Measurements from ENCODE around the gene CDK5RAP2. TPM values are rescaled to one million over a fixed set of nuclear protein-coding genes. Genes with fewer than 3 reads are reported as not detected.

Gene CDK5RAP2
- total RNA-seq, 1 donor from 2014 or later, result 50.8 TPM

- Mint-ChIP-seq H3K4me3 (ENCODE audit: unreplicated experiment) (no peak overlapping the region), H3K9me3 (ENCODE audit: unreplicated experiment) (no peaks in the 10 kb centered on the region), H3K27me3 (ENCODE audit: unreplicated experiment) (peaks cover 2% of the 10 kb centered on the region), H3K36me3 (ENCODE audit: low read depth, unreplicated experiment) (peaks cover 43% of the 10 kb centered on the region), H3K27ac (ENCODE audit: unreplicated experiment) (no peak overlapping the region), H3K4me1 (ENCODE audit: unreplicated experiment) (no peaks in the 10 kb centered on the region)
- DNase-seq (ENCODE audit: low spot score), result no peak
- TF ChIP-seq CTCF (IDR thresholded peaks at IDR 0.05; ENCODE audit: unreplicated experiment), result no peak
Observed at GRCh38 chr9:120405134-120405533, 174.8 kb downstream of the CDK5RAP2 start.

GRCh38 chr9:120403543-120403856 lies 176.5 kb downstream of the CDK5RAP2 start:
- no peak for DNase-seq (ENCODE audit: low spot score)
- Mint-ChIP-seq H3K4me3 (ENCODE audit: unreplicated experiment) (no peak overlapping the region), H3K9me3 (ENCODE audit: unreplicated experiment) (no peaks in the 10 kb centered on the region), H3K36me3 (ENCODE audit: low read depth, unreplicated experiment) (peaks cover 34% of the 10 kb centered on the region), H3K4me1 (ENCODE audit: unreplicated experiment) (no peaks in the 10 kb centered on the region), H3K27ac (ENCODE audit: unreplicated experiment) (no peak overlapping the region), H3K27me3 (ENCODE audit: unreplicated experiment) (peaks cover 2% of the 10 kb centered on the region)
- no peak for TF ChIP-seq CTCF (IDR thresholded peaks at IDR 0.05; ENCODE audit: unreplicated experiment)

- Mint-ChIP-seq H3K27ac (ENCODE audit: unreplicated experiment) (no peak overlapping the region), H3K36me3 (ENCODE audit: low read depth, unreplicated experiment) (peaks cover 31% of the 10 kb centered on the region)
- DNase-seq (ENCODE audit: low spot score), result no peak
Observed at GRCh38 chr9:120402741-120403542, 177.0 kb downstream of the CDK5RAP2 start.

GRCh38 chr9:120399940-120400339 lies 180.0 kb downstream of the CDK5RAP2 start:
- TF ChIP-seq CTCF (IDR thresholded peaks at IDR 0.05; ENCODE audit: unreplicated experiment), result no peak
- H3K27me3 Mint-ChIP-seq (ENCODE audit: unreplicated experiment), result peaks cover 2% of the 10 kb centered on the region
- DNase-seq (ENCODE audit: low spot score), result no peak
- no peaks in the 10 kb centered on the region for H3K4me1 Mint-ChIP-seq (ENCODE audit: unreplicated experiment)
- H3K4me3 Mint-ChIP-seq (ENCODE audit: unreplicated experiment), result no peak overlapping the region
- no peak overlapping the region for H3K27ac Mint-ChIP-seq (ENCODE audit: unreplicated experiment)
- H3K36me3 Mint-ChIP-seq (ENCODE audit: low read depth, unreplicated experiment), result peaks cover 31% of the 10 kb centered on the region
- H3K9me3 Mint-ChIP-seq (ENCODE audit: unreplicated experiment), result no peaks in the 10 kb centered on the region

More at GRCh38 chr9:120402741-120403542, 177.0 kb downstream of the CDK5RAP2 start:
- H3K4me3 Mint-ChIP-seq (ENCODE audit: unreplicated experiment), result no peak overlapping the region
- peaks cover 2% of the 10 kb centered on the region for H3K27me3 Mint-ChIP-seq (ENCODE audit: unreplicated experiment)
- TF ChIP-seq CTCF (IDR thresholded peaks at IDR 0.05; ENCODE audit: unreplicated experiment), result no peak
- H3K4me1 Mint-ChIP-seq (ENCODE audit: unreplicated experiment), result no peaks in the 10 kb centered on the region
- no peaks in the 10 kb centered on the region for H3K9me3 Mint-ChIP-seq (ENCODE audit: unreplicated experiment)

GRCh38 chr9:120398286-120398685 lies 181.7 kb downstream of the CDK5RAP2 start:
- H3K36me3 Mint-ChIP-seq (ENCODE audit: low read depth, unreplicated experiment), result peaks cover 31% of the 10 kb centered on the region
- no peaks in the 10 kb centered on the region for H3K9me3 Mint-ChIP-seq (ENCODE audit: unreplicated experiment)
- H3K4me3 Mint-ChIP-seq (ENCODE audit: unreplicated experiment), result no peak overlapping the region
- H3K27me3 Mint-ChIP-seq (ENCODE audit: unreplicated experiment), result no peaks in the 10 kb centered on the region
- no peak for DNase-seq (ENCODE audit: low spot score)
- TF ChIP-seq CTCF (IDR thresholded peaks at IDR 0.05; ENCODE audit: unreplicated experiment), result no peak
- H3K27ac Mint-ChIP-seq (ENCODE audit: unreplicated experiment), result no peak overlapping the region
- peaks cover 13% of the 10 kb centered on the region for H3K4me1 Mint-ChIP-seq (ENCODE audit: unreplicated experiment)
